HG03196 (cell line): Measurements from ENCODE around the gene TSSK2.

Experiments used
- ATAC-seq: cut with Tn5 transposase; IDR thresholded peaks from one replicate; pipeline ENCODE4 v1.9.1; 2021; ENCODE audit not compliant: unreplicated experiment

Gene TSSK2

DNA sequence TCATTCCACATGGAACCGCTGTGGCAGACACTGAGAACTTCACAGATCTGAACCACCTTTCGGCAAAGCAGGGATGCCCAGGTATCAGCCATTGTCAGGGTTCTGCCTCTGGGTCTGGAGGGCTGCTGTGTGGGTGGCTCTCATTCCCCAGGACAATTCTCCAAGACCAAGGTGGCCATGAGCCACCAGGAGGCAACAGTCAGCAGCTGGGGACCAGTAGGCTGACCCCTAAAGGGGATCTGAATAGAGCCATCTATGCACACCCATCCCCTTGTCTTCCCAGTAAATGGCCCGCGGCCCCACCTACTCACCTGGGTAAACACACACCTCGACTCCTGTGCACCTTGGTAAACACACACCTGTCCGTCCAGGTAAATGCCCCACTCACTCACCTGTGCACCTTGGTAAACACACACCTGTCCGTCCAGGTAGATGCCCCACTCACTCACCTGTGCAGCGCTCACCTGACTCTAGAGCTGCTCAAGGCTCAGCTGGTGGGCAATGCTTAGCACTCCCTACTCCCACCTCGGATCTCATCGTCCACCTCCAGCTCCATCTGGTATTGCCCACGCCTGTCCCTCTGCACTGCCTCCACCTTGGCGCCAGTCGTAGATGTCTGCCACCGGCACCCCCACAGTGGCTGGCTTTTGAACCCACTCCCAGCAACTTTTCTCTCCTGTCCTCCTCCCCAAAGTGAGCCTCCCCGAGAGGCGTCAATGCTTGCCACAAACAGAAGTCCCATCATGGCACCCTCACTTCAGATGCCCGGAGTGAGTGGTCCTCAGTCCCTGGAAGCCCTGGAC, 37.2 kb downstream of the TSSK2 start:
- no peak for ATAC-seq

DNA sequence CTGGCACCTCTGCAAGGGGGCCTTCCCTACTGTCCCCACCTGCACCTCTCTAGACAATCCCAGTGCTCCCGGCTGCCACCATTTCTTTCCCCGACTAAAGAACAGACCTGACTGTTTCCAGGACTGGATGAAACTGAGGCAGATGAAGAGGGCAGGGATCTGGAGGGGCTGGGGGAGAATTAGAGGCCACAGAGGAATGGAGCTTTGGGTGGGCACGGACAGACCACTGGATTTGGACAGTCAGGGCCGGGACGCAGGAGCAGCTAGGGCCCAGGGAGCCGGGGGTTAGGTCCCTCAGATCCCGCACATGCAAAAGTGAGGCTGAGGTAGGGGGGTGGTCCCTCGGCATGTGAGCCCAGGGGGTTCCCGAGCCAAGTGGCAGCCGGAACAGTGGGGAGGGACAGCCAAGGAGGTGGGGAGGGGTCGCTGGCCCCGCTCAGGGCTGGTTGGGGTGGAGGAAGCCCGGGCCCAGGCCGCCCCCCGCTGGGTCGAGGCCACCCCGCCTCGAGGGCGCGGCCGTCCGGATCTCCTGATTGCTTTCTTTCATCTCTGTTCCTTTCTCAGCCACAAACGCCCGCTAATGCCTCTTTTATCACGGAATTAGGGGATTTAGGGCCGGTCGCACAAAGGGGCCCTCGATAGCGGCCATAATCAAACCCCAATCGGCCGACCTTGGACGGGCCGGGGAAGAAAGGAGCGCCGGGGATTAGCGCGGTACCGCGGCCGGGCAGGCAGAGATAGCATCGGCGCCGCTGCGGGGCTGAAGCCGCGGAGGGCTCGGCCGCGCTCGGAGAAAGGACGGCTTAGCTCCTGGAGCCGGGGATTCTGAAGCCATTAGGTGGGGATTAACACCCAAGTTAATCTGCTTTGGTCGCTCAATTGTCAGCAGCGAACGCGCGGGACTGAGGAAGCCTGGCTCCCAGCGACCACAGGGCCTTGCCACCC, 38.2 kb downstream of the TSSK2 start:
- ATAC-seq = no peak

DNA sequence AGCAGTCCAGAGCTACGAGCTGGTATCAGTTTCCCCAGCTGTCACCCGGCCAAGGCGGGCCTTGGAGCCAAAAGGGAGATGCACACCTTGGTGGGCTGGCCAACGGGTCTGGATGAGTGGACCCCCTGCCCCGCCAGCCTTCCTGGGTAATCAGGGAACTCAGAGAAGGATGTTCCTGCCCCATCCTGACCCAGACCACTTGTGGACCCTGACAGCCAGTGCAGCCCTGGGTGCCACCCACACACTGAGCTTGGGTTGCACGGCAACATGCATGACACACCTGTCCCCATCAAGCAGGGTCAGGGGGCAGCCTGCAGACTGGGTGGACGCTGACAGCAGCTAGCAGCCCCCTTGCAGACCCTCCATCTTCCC, 38.8 kb downstream of the TSSK2 start:
- no peak for ATAC-seq

DNA sequence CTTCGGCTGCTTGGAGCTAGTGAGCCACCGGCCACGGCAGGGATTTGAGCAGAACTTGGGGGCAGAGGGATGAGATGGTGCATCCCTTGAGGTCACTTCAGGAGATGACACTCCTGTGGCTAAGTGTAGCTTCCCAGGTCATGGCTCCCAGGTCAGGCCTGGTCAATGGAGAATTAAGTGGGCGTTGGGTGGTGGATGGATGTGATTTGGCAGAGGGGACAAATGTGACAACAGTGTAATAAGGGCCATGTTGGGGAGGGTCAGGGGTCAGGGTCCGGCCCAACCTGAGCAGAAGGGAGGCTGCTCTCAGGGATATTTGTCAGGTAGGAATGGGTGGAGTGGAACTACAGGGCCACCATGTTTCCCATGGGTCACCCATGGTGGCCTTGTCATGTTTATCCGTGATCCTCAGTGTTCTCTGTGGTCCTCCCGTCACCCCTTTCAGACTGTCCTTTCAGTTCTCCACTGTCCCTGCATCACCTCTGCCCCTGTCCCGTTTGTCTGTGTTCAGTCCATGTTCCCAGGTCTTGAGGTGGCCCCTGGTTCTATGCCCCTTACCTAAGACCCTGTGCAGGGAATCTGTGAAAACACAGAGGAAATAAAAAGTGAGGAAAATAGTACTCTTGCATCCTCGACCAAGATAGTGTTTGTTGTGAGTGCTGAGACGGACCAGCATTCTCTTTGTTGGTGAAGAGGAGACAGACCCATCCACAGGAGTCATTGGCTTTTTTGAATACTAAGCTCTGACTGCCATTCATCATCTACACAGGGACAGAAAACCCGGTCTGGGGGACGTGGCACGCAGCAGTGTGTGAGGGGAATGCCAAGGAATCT, 41.3 kb downstream of the TSSK2 start:
- peak; percentile 1 for ATAC-seq

DNA sequence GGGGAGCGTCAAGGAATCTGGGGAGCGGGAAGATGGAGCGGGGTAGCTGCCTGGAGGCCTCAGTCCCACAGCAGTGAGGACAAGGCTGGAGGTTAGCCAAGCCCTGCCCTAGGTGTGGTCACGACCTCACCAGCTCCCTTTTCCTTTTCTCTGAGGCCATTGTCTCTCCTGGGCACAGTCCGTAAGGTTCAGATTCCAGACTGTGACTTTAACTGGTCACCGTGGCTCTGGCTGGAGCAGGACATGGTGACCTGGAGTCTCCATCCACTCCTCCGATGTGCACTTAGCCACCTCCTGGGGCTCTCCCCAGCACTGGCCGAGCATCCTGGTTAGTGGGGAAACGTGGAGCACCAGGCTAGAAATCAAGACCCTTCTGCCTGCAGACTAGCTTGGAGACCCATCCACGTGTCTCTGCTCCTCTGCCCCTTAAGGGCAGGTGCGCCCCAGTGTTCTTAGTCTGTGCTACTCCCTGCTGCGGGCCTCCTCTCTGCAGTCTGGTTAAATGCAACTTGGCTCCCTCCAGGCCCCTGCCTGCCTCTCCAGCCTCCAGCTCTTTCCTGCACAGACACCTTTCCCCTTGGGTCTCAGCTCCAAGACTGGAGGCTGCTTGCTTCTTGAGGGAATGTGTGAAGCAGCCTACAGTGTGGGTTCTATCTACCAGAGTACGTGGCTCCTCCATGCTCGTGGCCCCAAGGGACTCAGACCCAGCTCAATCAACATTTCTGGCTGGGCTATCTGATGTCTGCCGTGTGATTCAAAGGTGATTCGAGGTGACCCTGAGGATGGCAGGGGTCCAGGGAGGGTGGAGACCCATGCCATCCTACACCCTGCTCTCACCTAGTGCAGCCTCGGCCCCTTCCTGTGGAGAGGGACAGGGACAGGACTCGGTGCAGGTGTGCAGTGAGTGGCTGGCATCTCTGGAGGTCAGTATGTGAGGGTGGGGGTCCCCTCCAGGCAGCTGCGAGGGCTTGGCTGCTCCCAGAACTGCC, 42.2 kb downstream of the TSSK2 start:
- ATAC-seq = no peak

DNA sequence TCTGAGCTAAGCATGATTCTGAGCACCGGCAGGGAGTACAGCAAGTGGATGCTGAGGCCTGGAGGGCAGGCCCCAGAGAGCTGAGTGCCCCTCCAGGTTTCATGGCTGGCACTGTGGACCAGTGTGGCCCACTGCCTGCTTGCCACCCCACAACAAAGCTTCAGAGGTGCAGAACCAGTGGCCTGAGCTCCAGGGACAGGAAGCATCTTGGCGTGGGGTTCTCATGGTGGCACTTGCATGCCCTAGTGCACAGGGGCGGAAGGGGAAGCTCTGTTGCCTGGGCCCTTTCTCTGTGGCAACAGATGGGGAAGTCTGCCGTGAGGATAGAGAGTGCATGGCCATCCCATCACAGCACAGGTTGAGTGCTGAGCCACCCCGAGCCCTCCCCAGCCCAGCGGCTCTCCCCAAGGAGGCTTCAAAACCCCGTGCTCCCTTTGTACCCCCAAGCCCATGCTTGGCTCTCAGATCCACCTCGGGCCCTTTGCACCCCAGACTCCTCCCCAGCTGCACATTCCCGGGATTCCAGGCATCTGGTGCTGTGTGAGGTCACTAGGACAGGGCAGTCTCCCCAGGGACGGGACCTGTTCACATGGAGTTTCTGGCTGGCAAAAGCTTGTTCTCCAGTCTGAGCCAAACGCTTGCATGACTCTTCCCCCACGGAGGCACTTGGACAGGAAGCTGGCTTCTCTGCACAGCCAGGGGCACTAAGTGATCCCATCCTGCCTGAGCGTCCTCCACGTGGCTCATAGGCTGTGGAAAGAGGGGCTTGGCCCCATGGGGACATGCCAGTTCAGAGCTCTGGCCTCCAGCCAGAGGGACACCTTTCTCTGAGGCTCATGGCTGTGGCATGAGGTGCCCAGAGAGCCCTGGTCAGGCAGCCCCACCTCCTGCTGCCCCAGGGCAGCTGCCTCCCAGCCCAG, 43.3 kb downstream of the TSSK2 start:
- no peak for ATAC-seq

DNA sequence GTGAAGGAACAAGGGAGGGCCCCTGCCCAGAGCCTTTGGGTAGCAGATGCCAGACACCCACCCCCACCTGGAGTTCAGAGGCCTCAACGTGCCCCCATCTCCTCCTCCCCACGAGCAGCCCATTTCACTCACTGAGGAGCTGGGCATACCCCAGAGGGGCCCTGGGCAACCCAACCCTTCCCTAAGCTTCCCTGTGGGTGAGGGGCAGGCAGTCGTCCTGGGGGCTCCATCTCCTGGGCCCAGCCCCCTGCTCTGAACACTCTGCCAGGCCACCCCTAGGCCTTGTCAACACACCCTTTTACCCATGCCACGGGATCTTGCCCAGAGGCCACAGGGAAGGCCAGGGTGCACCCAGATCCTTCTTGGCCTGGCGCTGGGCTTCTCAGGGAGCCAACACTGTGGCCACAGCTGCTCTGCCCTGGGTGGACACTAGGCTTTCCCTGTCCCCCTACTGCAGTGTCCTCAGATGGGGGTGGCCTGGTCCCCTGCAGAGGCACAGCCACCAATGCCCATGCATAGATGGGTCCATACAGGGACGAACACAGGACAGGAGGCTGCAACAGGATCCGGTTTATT, 44.0 kb downstream of the TSSK2 start:
- ATAC-seq = no peak

DNA sequence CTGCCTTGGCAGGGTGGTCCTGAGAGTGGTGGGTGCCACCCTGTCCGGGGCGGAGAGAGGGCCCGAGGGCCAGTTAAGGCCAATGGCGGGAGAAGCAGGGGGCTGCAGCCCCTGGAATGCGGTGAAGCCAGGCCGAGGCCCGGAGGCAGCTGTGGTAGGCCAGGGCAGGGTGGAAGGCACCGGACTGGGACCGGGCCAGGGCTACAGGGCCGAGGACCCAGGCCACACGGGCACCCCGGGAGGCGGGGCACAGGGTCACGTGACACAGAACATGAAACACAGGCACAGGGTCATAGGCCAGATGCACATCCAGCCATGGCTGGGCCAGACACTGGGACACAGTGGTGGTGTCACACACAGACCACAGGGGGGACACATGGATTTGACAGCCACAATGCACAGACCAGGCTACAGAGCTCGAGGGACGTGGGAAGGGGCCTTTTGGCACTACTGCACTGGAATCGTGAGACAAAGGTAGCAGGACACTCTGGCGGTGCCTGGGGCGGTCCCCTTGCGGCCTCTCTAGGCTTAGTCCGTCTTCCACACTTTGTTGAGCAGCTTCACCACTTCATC, 44.6 kb downstream of the TSSK2 start:
- ATAC-seq = no peak

DNA sequence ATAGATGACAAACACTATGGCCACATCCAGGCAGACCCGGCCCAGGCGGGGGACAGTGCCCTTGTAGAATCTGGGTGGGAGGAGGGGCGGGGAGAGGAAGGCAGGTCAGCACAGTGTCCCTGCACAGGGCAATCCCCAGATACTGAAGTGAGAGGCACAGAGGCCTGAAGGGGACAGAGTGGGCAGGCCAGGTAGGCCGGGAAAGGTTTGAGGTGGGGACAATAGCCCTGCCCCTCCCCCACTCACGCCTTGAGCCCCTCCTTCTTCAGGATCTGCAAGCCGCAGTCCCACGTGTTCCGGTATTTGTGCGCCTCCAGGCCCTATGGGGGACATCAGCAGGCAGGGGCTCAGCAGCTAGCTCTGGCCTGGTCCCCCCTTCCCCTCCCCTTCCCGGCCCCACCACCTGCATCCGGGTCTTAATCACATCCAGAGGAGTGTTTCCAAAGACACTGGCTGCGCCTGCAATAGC, 45.1 kb downstream of the TSSK2 start:
- no peak for ATAC-seq

DNA sequence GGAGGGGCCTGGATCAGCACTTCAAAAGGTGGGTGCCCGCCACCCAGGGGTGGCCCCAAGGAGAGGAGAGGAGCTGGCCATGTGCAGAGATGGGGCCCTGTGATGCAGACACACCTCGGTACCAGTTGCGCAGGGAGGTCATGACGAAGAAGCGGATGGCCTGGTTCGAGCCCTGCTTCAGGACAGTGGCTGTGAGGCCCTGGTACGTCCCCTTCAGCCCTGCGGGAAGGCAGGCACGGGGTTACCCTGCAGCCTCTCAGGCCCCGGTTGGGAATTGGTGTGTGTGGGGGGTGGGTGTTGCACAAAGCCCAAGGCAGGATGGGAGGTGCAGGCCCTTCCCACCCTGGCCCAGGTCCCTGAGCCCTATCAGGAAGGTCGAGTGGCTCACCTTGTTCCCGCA, 45.6 kb downstream of the TSSK2 start:
- no peak for ATAC-seq

DNA sequence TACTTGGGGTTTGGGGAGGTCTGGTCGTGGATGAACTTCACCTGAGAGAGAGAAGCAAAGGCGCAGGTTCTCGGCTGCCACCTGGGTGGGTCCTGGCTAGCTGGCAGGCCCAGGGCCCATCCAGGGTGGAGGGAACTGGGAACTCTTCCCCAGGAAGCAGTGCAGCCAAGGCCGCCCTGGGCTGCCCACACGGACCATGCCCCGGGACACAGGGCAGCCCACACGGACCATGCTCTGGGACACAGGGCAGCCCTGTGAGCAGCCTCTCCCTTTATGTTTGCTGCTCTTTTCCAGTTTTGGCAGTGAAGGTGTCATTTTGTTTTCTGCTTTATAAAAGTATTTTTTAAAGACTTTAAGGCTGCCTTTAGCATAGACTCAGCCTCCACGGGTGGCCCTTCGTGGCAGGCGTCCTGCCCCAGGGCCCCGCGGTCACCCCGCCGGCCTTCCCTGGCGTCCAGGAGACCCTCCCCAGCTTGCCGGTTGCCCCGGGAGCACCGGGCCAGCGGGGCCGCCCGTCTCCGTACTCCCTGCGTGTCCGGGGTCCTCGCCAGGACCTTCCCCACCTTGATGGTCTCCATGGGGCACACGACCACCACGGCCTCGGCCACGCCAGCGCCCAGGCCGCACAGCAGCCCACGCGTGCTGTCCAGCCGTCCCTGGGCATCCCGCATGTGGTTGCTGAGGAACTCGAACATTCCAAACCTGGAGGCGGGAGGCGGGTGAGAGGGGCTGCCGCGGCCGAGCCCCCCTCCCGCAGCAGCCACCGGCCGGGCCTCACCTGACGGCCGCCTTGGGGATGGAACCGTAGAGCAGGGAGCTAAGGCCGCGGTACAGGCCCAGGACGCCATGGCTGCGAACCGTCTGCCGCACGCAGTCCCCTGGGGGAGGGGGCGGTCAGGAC, 46.3 kb downstream of the TSSK2 start:
- no peak for ATAC-seq

DNA sequence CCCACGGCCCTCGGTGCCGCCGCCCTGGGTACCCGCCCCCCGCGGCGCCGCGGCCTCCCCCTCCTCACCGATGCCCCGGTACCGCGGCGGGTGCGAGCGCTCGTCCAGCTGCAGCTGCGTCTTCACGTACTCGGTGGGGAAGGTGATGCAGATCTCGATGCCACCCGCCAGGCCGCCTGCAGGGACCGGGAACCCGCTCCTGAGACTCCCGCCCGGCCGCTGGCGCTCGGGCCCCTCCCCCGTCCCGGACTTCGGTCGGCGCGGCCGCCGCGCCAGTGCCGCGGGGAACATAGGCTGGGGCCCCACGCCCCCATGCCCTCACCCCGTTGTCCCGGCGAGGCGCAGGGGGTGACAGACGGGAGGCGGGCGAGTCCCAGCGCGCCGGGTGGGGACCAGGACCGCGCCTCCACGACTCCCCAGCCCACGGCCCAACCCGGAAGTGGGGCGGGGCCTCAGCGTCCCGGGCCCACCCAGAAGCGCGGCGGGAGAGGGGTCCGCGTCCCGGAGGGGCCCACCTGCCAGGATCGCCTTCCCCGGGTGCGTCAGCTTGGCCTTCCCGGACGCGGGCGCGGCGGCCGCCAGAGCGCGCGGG, 47.1 kb downstream of the TSSK2 start:
- peak; percentile 16 for ATAC-seq

DNA sequence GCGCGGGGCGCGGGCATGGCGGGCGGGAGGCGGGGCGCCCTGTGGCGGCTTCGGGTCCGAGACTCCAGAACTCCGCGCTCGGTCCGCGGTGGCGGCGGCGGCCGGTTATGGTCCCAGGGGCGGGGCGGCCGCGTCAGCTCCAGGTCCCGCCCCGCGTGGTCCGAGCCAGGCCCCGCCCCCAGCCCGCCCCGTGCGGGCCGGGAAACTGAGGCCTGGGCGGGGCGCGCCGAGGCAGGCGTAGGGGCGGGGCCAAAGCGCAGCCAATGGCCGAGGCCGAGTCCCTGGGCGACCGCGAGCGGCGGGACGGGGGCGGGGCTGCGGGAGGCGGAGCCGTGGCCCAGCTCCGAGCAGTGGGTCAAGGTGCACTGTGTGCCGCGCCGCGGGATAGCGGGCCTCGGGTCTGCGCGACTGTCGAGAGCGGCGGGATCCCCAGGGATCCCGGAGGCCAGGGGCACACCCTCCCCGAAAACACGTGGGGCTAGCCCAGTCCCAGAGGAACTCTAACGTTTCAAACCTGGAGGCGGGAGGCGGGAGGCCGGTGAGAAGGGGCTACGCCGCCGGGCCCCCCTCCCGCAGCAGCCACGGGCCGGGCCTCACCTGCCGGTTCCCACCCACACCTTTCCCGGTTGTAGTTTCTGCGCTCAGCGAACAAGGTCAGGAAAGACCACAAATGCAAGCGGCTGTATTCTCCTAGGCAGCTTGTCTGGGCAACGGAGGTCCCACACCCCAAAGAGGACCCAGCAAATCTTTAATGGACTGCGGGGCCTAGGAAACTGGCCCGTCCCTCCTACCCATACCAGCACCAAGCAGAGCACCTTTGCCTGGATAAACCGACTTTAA, 47.8 kb downstream of the TSSK2 start, which contains the start of gene SLC25A1:
Gene SLC25A1, minus strand, starts transcription at position 80 of the 840 bp plus-strand sequence. Its CDS starts 63 bp downstream, at position 17.
- ATAC-seq = peak; percentile 56

DNA sequence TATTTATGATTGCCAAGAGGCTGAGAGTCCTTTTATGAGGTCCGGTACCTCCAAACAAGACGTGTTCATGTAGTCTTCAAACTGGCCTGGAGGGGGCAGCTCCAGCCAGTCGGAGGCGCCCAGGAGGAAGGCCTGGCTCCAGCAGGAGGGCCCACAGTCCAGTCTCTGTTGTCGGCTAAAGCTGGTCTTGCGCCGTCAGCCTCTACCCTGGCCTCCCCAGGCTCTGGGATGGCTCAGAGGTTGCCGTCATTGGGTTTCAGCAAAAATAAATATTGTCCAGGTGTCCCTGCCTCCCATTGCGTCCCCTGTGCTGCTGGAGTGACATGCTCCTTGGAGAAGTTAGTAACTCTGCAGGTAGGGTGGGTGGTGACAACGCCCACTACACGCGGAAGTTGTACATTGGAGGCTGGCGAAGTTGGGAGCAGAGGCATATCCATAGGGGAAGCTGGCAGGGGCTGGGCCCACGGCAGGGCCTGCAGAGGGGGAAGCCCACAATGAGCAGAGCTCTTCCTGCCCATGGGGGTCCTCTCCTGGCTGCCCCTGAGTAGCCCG, 48.5 kb downstream of the TSSK2 start:
- ATAC-seq = no peak

DNA sequence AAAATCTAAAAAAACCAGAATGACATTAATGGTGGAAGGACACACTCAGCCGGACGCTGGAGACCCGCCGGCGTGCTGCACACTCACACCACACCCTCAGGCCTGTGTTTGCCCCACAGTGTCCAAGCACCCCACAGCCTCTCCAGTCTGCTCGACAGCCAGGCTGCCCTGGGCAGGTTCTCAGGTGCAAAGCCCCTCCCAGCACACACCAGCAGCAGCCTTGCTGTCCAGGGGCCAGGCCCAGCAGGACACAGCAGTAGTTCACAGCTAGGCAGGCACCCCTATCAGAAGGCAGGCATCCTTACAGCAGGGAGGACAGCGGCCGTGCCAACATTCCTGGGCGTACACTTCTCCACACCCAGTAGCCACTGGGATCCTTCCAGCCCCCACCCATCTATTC, 49.1 kb downstream of the TSSK2 start:
- no peak for ATAC-seq
